NCI-H2196 (cell line): Measurements from ENCODE around the gene CTIF.

Experiments
- DNase-seq: peaks from one replicate; lab custom pipeline; 2025; ENCODE audit not compliant: unreplicated experiment; lab: John Stamatoyannopoulos, UW

Gene CTIF

GRCh38 chr18:48827291-48828193 lies 288.7 kb downstream of the CTIF start:
- DNase-seq: peak; percentile 58

GRCh38 chr18:48828194-48828545 lies 289.3 kb downstream of the CTIF start:
- no peak for DNase-seq

GRCh38 chr18:48828691-48829442 lies 290.0 kb downstream of the CTIF start:
- DNase-seq: no peak

- DNase-seq: no peak
Measured at GRCh38 chr18:48829443-48830149, 290.8 kb downstream of the CTIF start.

GRCh38 chr18:48831113-48831759 lies 292.4 kb downstream of the CTIF start:
- DNase-seq: no peak

GRCh38 chr18:48831802-48832201 lies 293.0 kb downstream of the CTIF start:
- DNase-seq: no peak

- DNase-seq: peak; percentile 52
Measured at GRCh38 chr18:48832938-48833700, 294.3 kb downstream of the CTIF start.

GRCh38 chr18:48833701-48834412 lies 295.0 kb downstream of the CTIF start:
- DNase-seq: no peak

- no peak for DNase-seq
Measured at GRCh38 chr18:48834413-48835031, 295.7 kb downstream of the CTIF start.

- DNase-seq: no peak
Measured at GRCh38 chr18:48835119-48835518, 296.3 kb downstream of the CTIF start.

GRCh38 chr18:48835745-48836170 lies 296.9 kb downstream of the CTIF start:
- DNase-seq: no peak

- no peak for DNase-seq
Measured at GRCh38 chr18:48836231-48836805, 297.5 kb downstream of the CTIF start.

GRCh38 chr18:48836806-48837615 lies 298.2 kb downstream of the CTIF start:
- no peak for DNase-seq

GRCh38 chr18:48837676-48838075 lies 298.8 kb downstream of the CTIF start:
- DNase-seq: no peak

- DNase-seq: no peak
Measured at GRCh38 chr18:48838166-48838775, 299.4 kb downstream of the CTIF start.

GRCh38 chr18:48838921-48839818 lies 300.3 kb downstream of the CTIF start:
- DNase-seq: no peak
